K562 (cell line): ENCODE measurements around the gene TMEM150A. TPM values are rescaled to one million over a fixed set of nuclear protein-coding genes. Genes with fewer than 3 reads are reported as not detected.
A peak's percentile ranks its signal among the peaks of the same experiment; 100 is the strongest.

Experiments
- ARID2 ChIP-seq: fragments of 450-650 bp; IDR thresholded peaks from 2 replicates; pipeline ENCODE4 v1.6.1; 2017; ENCODE audit warnings: antibody characterized with exemption, mild to moderate bottlenecking
- C11orf30 ChIP-seq: fragments of 450-650 bp; IDR thresholded peaks from 2 replicates; pipeline ENCODE4 v1.6.1; 2016; ENCODE audit warnings: low read depth, mild to moderate bottlenecking
- CEBPZ ChIP-seq: fragments of 150-350 bp; IDR thresholded peaks from 2 replicates; pipeline ENCODE4 v1.6.1; 2014; ENCODE audit warnings: low read depth, mild to moderate bottlenecking, low read length, borderline replicate concordance
- KDM4B ChIP-seq, 2 experiments: fragments of 450-650 bp in 1 of 2; sonication (generic) in 1 of 2; IDR thresholded peaks; 2 replicates each; pipeline ENCODE4 v1.6.1; 2016 to 2017; ENCODE audit warnings: borderline replicate concordance in 2 of 2, antibody characterized with exemption in 1 of 2, low read depth in 1 of 2, mild to moderate bottlenecking in 1 of 2
- MCM7 ChIP-seq, 2 experiments: fragments of 450-650 bp; IDR thresholded peaks; 2 replicates each; pipeline ENCODE4 v1.6.1; 2016 to 2018
- MXD1 ChIP-seq: fragments of 250-450 bp; sonication (Bioruptor Pico); IDR thresholded peaks from 2 replicates; pipeline ENCODE4 v1.8.0; 2021; ENCODE audit warnings: borderline replicate concordance, mild to moderate bottlenecking, moderate library complexity; ENCODE audit not compliant: poor library complexity, severe bottlenecking
- NFE2L1 ChIP-seq: fragments of 450-650 bp; IDR thresholded peaks from 2 replicates; pipeline ENCODE4 v1.6.1; 2016; ENCODE audit warnings: missing genetic modification characterization, low read depth, mild to moderate bottlenecking, missing compliant biosample characterization, moderate library complexity, borderline replicate concordance
- PYGO2 ChIP-seq: fragments of 450-650 bp; IDR thresholded peaks from 2 replicates; pipeline ENCODE4 v1.6.1; 2016; ENCODE audit warnings: mild to moderate bottlenecking, missing genetic modification characterization, moderate library complexity, missing compliant biosample characterization
- SIRT6 ChIP-seq: IDR thresholded peaks from one replicate; pipeline ENCODE4 v1.6.1; 2012; ENCODE audit warnings: low read depth, mild to moderate bottlenecking, control low read depth, inconsistent platforms, low read length, moderate library complexity
- TCF15 ChIP-seq: fragments of 250-450 bp; sonication (Bioruptor Pico); IDR thresholded peaks from 2 replicates; pipeline ENCODE4 v1.8.0; 2022; ENCODE audit warnings: moderate library complexity, mild to moderate bottlenecking, inconsistent platforms
- ZBTB11 ChIP-seq, 3 experiments: fragments of 200-800 bp in 1 of 3; fragments of 250-450 bp in 1 of 3; fragments of 450-650 bp in 1 of 3; sonication (Bioruptor Pico) in 1 of 3; sonication (Bioruptor generic) in 1 of 3; formaldehyde crosslinking in 1 of 3; IDR thresholded peaks; 2 replicates each; pipeline versions ENCODE4 v1.6.1 to v1.8.0; 2016 to 2022; ENCODE audit warnings: mild to moderate bottlenecking in 2 of 3, missing genetic modification characterization in 2 of 3, missing compliant biosample characterization in 1 of 3, moderate library complexity in 1 of 3
- ZBTB43 ChIP-seq: sonication (generic); formaldehyde crosslinking; IDR thresholded peaks from 2 replicates; pipeline ENCODE4 v1.8.0; 2023; ENCODE audit warnings: mild to moderate bottlenecking, missing genetic modification reagents
- ZNF57 ChIP-seq: fragments of 450-650 bp; formaldehyde crosslinking; IDR thresholded peaks from 2 replicates; pipeline ENCODE4 v1.4.0; 2020; ENCODE audit warnings: mild to moderate bottlenecking, moderate library complexity
- polyA plus RNA-seq, 8 experiments: library from polyadenylated mRNA; depleted of rRNA in 4 of 8; stranded (reverse) in 5 of 8; unstranded in 3 of 8; fragments of >200 nt; fragmentation: Nextera tagmentation in 2 of 8; fragmentation: Illumina TruSeq in 1 of 8; extraction: Ambion mirVana in 2 of 8; extraction: Trizol in 1 of 8; gene quantifications; 2 replicates each; pipeline versions ENCODE4 v1.2.1 to v1.2.3, GENCODE V29; 2011 to 2014; ENCODE audit warnings: inconsistent platforms in 1 of 8, missing spikeins in 1 of 8
- total RNA-seq, 7 experiments: library from RNA; depleted of rRNA in 6 of 7; stranded (reverse); fragments of >200 nt in 6 of 7; fragmentation: Illumina TruSeq in 2 of 7; extraction: Trizol in 2 of 7; gene quantifications; 2 replicates each; pipeline versions ENCODE4 v1.2.1 to v1.2.3, GENCODE V29; 2011 to 2021; ENCODE audit warnings: low replicate concordance in 1 of 7

TMEM150A gene
- total and polyA plus RNA-seq, 9 of the 15 experiments (the other 6 are each of a cell fraction or from before 2014, with no cell fraction given) = 3.9 to 17.1 (median 8.4) TPM

- TF ChIP-seq ZNF57 (CRISPR knock-in tag) (no peak), TCF15 (no peak), ZBTB11 (CRISPR knock-in tag; IDR thresholded peaks at IDR 0.05) (no peak), SIRT6 (no peak), C11orf30 (peak; percentile 69; the same call in 1 of the 2 replicates), NFE2L1 (tag) (no peak), CEBPZ (no peak), MCM7 (IDR thresholded peaks at IDR 0.05) (no peak), ARID2 (peak; percentile 88), ZBTB43 (CRISPR knock-in tag) (no peak), MXD1 (no peak), PYGO2 (tag) (no peak), KDM4B (IDR thresholded peaks at IDR 0.05; ENCODE audit: borderline replicate concordance in 2 of 2, low read depth in 1 of 2) (no peak)
Observed at GRCh38 chr2:85551698-85552678, 50.5 kb downstream of the TMEM150A start (continued).
